ENCODE measurements around the gene KCNK10. TPM values are rescaled to one million over a fixed set of nuclear protein-coding genes. Genes with fewer than 3 reads are reported as not detected.

Gene KCNK10
- total RNA-seq, 1 experiment from 2014 or later, result 0.96 TPM

DNA sequence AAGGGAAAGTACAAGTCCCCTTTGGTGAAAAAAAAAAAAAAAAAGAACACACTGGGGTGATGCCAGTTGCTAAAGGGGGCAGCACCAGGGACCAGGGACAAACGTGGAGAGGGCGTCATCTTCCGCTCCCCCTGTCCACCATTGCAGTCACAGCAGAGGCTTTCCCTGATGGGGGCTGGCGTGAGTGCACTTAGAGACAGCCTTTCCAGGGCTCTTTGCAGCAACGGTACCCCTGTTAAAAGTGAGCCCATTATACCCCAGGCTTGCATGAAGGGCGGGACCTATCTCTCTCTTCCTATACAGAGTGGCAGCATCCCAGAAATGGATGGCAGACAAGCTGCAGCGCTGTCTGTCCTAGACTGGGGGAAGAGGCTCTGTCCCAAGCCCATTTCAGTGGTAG is 155.0 kb downstream of the KCNK10 start (continued):
- no peak for TF ChIP-seq GABPB1 (CRISPR knock-in tag; IDR thresholded peaks at IDR 0.05)
- TF ChIP-seq, protein P1, sequence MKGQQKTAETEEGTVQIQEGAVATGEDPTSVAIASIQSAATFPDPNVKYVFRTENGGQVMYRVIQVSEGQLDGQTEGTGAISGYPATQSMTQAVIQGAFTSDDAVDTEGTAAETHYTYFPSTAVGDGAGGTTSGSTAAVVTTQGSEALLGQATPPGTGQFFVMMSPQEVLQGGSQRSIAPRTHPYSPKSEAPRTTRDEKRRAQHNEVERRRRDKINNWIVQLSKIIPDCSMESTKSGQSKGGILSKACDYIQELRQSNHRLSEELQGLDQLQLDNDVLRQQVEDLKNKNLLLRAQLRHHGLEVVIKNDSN (CRISPR knock-in tag; IDR thresholded peaks at IDR 0.05), result no peak
- TF ChIP-seq, protein P2, sequence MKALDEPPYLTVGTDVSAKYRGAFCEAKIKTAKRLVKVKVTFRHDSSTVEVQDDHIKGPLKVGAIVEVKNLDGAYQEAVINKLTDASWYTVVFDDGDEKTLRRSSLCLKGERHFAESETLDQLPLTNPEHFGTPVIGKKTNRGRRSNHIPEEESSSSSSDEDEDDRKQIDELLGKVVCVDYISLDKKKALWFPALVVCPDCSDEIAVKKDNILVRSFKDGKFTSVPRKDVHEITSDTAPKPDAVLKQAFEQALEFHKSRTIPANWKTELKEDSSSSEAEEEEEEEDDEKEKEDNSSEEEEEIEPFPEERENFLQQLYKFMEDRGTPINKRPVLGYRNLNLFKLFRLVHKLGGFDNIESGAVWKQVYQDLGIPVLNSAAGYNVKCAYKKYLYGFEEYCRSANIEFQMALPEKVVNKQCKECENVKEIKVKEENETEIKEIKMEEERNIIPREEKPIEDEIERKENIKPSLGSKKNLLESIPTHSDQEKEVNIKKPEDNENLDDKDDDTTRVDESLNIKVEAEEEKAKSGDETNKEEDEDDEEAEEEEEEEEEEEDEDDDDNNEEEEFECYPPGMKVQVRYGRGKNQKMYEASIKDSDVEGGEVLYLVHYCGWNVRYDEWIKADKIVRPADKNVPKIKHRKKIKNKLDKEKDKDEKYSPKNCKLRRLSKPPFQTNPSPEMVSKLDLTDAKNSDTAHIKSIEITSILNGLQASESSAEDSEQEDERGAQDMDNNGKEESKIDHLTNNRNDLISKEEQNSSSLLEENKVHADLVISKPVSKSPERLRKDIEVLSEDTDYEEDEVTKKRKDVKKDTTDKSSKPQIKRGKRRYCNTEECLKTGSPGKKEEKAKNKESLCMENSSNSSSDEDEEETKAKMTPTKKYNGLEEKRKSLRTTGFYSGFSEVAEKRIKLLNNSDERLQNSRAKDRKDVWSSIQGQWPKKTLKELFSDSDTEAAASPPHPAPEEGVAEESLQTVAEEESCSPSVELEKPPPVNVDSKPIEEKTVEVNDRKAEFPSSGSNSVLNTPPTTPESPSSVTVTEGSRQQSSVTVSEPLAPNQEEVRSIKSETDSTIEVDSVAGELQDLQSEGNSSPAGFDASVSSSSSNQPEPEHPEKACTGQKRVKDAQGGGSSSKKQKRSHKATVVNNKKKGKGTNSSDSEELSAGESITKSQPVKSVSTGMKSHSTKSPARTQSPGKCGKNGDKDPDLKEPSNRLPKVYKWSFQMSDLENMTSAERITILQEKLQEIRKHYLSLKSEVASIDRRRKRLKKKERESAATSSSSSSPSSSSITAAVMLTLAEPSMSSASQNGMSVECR (CRISPR knock-in tag; IDR thresholded peaks at IDR 0.05; ENCODE audit: borderline replicate concordance), result no peak
- TF ChIP-seq, protein P3, sequence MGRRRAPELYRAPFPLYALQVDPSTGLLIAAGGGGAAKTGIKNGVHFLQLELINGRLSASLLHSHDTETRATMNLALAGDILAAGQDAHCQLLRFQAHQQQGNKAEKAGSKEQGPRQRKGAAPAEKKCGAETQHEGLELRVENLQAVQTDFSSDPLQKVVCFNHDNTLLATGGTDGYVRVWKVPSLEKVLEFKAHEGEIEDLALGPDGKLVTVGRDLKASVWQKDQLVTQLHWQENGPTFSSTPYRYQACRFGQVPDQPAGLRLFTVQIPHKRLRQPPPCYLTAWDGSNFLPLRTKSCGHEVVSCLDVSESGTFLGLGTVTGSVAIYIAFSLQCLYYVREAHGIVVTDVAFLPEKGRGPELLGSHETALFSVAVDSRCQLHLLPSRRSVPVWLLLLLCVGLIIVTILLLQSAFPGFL (CRISPR knock-in tag; IDR thresholded peaks at IDR 0.05; ENCODE audit: borderline replicate concordance), result no peak
- TF ChIP-seq, protein P4, sequence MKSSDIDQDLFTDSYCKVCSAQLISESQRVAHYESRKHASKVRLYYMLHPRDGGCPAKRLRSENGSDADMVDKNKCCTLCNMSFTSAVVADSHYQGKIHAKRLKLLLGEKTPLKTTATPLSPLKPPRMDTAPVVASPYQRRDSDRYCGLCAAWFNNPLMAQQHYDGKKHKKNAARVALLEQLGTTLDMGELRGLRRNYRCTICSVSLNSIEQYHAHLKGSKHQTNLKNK (CRISPR knock-in tag; IDR thresholded peaks at IDR 0.05), result no peak
- TF ChIP-seq HMGA2 (CRISPR knock-in tag; IDR thresholded peaks at IDR 0.05), result no peak
- no peak for TF ChIP-seq ZNF219 (CRISPR knock-in tag; IDR thresholded peaks at IDR 0.05; ENCODE audit: borderline replicate concordance)
- TF ChIP-seq, protein P5, sequence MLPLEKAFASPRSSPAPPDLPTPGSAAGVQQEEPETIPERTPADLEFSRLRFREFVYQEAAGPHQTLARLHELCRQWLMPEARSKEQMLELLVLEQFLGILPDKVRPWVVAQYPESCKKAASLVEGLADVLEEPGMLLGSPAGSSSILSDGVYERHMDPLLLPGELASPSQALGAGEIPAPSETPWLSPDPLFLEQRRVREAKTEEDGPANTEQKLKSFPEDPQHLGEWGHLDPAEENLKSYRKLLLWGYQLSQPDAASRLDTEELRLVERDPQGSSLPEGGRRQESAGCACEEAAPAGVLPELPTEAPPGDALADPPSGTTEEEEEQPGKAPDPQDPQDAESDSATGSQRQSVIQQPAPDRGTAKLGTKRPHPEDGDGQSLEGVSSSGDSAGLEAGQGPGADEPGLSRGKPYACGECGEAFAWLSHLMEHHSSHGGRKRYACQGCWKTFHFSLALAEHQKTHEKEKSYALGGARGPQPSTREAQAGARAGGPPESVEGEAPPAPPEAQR (CRISPR knock-in tag; IDR thresholded peaks at IDR 0.05), result no peak
- TF ChIP-seq, protein P6, sequence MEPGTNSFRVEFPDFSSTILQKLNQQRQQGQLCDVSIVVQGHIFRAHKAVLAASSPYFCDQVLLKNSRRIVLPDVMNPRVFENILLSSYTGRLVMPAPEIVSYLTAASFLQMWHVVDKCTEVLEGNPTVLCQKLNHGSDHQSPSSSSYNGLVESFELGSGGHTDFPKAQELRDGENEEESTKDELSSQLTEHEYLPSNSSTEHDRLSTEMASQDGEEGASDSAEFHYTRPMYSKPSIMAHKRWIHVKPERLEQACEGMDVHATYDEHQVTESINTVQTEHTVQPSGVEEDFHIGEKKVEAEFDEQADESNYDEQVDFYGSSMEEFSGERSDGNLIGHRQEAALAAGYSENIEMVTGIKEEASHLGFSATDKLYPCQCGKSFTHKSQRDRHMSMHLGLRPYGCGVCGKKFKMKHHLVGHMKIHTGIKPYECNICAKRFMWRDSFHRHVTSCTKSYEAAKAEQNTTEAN (CRISPR knock-in tag; IDR thresholded peaks at IDR 0.05), result no peak
- TF ChIP-seq SP1 (CRISPR knock-in tag; conservative IDR thresholded peaks at IDR 0.05), result no peak
- no peak for TF ChIP-seq GRHL2 (CRISPR knock-in tag; IDR thresholded peaks at IDR 0.05; ENCODE audit: insufficient replicate concordance, severe bottlenecking)
- TF ChIP-seq, protein P7, sequence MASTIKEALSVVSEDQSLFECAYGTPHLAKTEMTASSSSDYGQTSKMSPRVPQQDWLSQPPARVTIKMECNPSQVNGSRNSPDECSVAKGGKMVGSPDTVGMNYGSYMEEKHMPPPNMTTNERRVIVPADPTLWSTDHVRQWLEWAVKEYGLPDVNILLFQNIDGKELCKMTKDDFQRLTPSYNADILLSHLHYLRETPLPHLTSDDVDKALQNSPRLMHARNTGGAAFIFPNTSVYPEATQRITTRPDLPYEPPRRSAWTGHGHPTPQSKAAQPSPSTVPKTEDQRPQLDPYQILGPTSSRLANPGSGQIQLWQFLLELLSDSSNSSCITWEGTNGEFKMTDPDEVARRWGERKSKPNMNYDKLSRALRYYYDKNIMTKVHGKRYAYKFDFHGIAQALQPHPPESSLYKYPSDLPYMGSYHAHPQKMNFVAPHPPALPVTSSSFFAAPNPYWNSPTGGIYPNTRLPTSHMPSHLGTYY (CRISPR knock-in tag; IDR thresholded peaks at IDR 0.05), result no peak
- TF ChIP-seq ZBTB21 (CRISPR knock-in tag; IDR thresholded peaks at IDR 0.05; ENCODE audit: borderline replicate concordance), result no peak

DNA sequence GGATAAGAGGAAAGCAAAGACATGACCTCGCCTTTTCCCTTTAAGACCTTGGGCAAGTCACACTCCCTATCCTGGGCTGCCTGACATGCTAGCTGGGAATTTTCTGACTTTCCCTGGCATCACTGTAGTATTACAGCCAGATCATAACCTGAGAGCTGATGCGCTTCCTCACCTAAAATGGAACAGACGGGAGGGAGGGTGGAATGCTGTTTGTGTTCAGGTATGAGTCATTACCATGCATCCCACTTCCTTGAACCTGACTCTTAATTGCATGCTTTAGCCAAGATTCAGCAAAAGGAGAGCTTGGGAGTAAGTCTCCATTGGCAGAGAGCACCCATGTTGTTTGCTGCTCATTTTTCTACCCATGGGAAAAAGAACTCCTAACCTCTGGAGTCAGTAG is 156.5 kb downstream of the KCNK10 start:
- ChIA-PET POLR2A (no interaction called here), CTCF (interaction anchor here (0.9 kb wide), 1 partner anchor 23 kb away, joined by 4 read pairs; no protein-coding TSS in a partner anchor)
- Mint-ChIP-seq H3K9me3 (no peaks in the 10 kb centered on the region; the same call in 1 of the 2 replicates), H3K4me3 (no peak overlapping the region), H3K27ac (no peak overlapping the region), H3K4me1 (peaks cover 10% of the 10 kb centered on the region), H3K36me3 (no peaks in the 10 kb centered on the region), H3K27me3 (ENCODE audit: low read depth) (no peaks in the 10 kb centered on the region; the same call in 1 of the 2 replicates)
- no peak for DNase-seq (ENCODE audit: low spot score)
- no peak for ATAC-seq
- TF ChIP-seq, protein P7 (CRISPR knock-in tag; IDR thresholded peaks at IDR 0.05), result no peak
- TF ChIP-seq FOXJ3 (CRISPR knock-in tag; IDR thresholded peaks at IDR 0.05; ENCODE audit: borderline replicate concordance), result no peak
- no peak for TF ChIP-seq NFATC4 (CRISPR knock-in tag; IDR thresholded peaks at IDR 0.05)
- no peak for TF ChIP-seq SOX15 (CRISPR knock-in tag; IDR thresholded peaks at IDR 0.05)
- TF ChIP-seq NR1H2 (CRISPR knock-in tag; IDR thresholded peaks at IDR 0.05), result no peak
- TF ChIP-seq, protein P8, sequence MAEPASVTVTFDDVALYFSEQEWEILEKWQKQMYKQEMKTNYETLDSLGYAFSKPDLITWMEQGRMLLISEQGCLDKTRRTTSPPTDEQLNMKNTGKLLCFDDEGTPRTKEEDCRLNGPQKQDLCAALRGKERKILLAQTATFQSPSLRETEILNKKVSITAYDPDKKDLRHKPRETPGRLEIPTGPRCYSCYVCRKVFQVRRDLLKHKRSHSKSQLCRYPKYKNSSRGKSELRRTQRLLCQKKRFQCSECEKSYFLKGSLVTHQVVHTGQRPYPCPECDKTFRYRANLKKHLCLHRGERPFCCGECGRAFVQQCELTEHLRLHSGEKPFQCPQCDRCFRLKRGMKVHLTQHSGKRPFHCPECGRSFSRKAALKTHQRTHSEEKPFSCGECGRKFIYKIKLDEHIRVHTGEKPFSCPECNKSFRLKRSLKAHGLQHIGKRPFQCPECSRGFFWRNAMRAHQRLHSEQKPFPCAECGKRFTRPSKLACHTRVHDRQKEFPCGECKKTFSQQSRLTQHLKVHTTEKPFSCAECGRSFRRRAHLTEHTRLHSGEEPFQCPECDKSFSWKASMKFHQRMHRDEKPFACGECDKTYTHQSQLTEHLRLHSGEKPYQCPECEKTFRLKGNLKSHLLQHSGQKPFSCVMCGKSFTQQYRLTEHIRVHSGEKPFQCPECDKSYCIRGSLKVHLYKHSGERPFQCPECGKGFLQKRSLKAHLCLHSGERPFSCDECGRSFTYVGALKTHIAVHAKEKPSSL (CRISPR knock-in tag; conservative IDR thresholded peaks at IDR 0.05), result no peak
